NOMO-1 treated with dmso at 0.1 percent for 144 hours (cell line): ENCODE measurements around the gene PTK7.

Experiments used
- DNase-seq: peaks from one replicate; lab custom pipeline; 2025; ENCODE audit not compliant: unreplicated experiment; lab: John Stamatoyannopoulos, UW

Gene PTK7

DNA sequence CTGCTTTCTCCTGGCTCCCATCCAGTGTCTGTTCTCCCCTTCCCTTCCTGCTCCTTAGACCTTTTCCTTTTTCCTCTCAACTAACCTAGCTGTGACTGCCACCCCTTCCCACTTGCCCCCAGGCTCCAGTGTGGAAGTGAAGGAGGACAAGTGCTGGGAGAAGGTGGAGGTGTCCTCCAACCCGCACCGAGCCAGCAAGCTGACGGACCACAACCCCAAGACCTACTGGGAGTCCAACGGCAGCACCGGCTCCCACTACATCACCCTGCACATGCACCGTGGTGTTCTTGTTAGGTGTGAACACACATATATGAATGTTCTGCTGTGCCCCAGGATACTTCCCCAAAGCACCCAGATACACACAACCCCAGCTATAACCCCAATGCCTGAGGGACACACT lies 124.4 kb downstream of the PTK7 start:
- no peak for DNase-seq

GRCh38 chr6:43202451-43202850 lies 126.3 kb downstream of the PTK7 start:
- no peak for DNase-seq

- no peak for DNase-seq
These were observed 127.1 kb downstream of the PTK7 start for GRCh38 chr6:43203029-43203717.

DNA sequence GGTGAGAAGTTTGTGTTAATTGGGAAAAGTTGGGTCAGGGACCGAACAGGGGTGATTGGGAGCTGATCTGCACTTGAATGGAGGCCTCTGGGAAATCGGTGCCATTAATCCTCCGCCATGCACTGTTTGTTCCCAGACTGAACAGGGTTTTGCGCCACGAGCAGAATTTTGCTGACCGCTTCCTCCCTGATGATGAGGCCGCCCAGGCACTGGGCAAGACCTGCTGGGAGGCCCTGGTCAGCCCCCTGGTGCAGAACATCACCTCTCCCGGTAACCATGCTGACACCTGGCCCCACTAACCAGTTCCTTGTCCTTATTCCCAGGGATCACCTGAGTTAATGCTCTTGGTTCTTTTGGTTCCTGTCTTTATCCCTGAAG lies 127.6 kb downstream of the PTK7 start:
- no peak for DNase-seq

DNA sequence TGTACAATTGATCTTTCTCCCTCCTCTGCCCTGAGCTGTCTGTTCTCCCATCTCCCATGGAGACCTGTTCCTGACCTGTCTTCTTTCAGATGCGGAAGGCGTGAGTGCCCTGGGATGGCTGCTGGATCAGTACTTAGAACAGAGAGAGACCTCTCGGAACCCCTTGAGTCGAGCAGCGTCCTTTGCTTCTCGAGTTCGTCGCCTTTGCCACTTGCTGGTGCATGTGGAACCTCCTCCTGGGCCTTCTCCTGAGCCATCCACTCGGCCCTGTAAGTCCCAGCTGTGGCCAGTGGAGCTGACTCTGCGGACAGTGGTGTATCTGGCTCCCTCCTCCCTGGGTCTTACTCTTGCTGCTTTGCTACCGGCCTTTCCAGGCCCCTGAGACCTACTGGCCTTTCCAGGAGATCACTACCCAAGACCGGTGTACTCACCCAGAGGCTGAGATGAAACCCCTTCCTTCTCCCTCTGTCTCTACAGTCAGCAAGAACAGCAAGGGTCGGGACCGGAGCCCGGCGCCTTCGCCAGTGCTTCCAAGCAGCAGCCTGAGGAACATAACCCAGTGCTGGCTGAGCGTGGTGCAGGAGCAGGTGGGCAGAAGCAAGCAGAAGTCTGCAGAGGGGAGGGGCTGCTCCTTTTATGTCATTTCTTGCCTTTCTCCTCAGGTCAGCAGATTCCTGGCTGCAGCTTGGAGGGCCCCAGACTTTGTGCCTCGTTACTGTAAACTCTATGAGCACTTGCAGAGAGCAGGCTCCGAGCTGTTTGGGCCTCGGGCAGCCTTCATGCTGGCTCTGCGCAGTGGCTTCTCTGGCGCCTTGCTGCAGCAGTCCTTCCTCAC lies 128.4 kb downstream of the PTK7 start:
- no peak for DNase-seq

DNA sequence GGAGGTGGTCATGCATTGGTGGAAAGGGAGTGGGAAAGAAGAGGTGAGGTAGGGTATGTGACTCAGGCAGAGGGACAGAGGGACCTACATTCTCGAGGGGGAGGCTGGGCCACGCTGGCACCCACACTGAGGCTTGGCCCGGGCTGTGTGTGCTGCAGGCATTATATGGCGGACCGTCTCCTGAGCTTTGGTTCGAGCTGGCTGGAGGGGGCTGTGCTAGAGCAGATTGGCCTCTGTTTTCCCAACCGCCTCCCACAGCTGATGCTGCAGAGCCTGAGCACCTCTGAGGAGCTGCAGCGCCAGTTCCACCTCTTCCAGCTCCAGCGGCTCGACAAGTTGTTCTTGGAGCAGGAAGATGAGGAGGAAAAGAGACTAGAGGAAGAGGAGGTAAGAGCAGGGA lies 129.7 kb downstream of the PTK7 start:
- no peak for DNase-seq

GRCh38 chr6:43207286-43207685 lies 131.2 kb downstream of the PTK7 start:
- no peak for DNase-seq
